ENCODE results near the gene DNPEP.
A peak's percentile ranks its signal among the peaks of the same experiment; 100 is the strongest.
"Not testable (repeated sequence)": the region's sequence is repeated elsewhere in the genome, so short reads cannot be mapped to it uniquely, and the experiment has no call there.

Gene DNPEP

DNA sequence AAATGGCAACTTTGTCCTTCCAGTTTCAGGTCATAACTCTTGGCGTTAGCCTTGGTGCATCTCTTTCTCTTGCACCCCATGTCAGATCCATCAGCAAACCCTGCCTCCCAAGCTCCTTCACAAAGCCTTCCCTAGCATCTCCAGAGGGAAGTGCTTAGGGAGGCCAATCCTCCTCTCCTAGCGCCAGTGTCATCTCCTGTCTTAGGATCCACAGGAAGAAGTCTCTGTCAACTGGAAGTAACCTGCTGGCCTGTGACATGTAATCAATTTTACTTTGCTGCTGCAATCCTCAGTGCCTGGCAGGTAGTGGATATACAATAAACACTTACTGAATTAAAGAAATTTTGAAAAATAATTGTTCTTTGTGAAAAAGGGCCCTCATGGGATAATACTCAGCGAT is 7.9 kb upstream of the DNPEP start:
- Histone ChIP-seq H3K9ac (no peak overlapping the region), H3K27ac (no peak overlapping the region), H3K36me3 (ENCODE audit: control insufficient read depth, insufficient read depth, low read length) (no peaks in the 10 kb centered on the region), H3K27me3 (ENCODE audit: control insufficient read depth, insufficient read depth, low read length) (no peaks in the 10 kb centered on the region), H3K4me3 (ENCODE audit: low read depth, low read length) (no peak overlapping the region), H3K9me3 (ENCODE audit: control insufficient read depth, low read length) (no peaks in the 10 kb centered on the region), H3K4me2 (ENCODE audit: low read length) (no peak overlapping the region), H3K79me2 (no peaks in the 10 kb centered on the region), H3K4me1 (peaks cover 12% of the 10 kb centered on the region), H2AFZ (no peak overlapping the region)
- TF ChIP-seq, protein P1, sequence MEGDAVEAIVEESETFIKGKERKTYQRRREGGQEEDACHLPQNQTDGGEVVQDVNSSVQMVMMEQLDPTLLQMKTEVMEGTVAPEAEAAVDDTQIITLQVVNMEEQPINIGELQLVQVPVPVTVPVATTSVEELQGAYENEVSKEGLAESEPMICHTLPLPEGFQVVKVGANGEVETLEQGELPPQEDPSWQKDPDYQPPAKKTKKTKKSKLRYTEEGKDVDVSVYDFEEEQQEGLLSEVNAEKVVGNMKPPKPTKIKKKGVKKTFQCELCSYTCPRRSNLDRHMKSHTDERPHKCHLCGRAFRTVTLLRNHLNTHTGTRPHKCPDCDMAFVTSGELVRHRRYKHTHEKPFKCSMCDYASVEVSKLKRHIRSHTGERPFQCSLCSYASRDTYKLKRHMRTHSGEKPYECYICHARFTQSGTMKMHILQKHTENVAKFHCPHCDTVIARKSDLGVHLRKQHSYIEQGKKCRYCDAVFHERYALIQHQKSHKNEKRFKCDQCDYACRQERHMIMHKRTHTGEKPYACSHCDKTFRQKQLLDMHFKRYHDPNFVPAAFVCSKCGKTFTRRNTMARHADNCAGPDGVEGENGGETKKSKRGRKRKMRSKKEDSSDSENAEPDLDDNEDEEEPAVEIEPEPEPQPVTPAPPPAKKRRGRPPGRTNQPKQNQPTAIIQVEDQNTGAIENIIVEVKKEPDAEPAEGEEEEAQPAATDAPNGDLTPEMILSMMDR (IDR thresholded peaks at IDR 0.05), result no peak

DNA sequence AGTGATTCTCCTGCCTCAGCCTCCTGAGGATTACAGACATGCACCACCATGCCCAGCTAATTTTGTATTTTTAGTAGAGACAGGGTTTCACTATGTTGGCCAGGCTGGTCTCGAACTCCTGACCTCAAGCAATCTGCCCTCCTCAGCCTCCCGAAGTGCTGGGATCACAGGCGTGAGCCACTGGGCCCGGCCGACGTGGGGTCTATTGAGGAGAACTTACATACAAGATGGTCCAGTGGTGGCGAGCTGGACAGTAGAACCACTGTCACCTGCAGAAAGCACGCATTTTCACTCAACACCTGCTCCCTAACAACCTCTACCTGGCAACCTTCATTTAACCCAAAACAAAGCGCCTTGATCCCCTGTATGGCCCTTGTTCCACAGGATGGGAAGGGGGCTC is 7.3 kb upstream of the DNPEP start:
- H3K9ac ChIP-seq; H3K27me3 ChIP-seq (ENCODE audit: control insufficient read depth, insufficient read depth, low read length); H3K79me2 ChIP-seq; H3K4me2 ChIP-seq (ENCODE audit: low read length); H3K9me3 ChIP-seq (ENCODE audit: control insufficient read depth, low read length); H3K36me3 ChIP-seq (ENCODE audit: control insufficient read depth, insufficient read depth, low read length); H3K27ac ChIP-seq; H3K4me3 ChIP-seq (ENCODE audit: low read depth, low read length); H2AFZ ChIP-seq: not testable (repeated sequence)
- H3K4me1 ChIP-seq, result peaks cover 12% of the 10 kb centered on the region

DNA sequence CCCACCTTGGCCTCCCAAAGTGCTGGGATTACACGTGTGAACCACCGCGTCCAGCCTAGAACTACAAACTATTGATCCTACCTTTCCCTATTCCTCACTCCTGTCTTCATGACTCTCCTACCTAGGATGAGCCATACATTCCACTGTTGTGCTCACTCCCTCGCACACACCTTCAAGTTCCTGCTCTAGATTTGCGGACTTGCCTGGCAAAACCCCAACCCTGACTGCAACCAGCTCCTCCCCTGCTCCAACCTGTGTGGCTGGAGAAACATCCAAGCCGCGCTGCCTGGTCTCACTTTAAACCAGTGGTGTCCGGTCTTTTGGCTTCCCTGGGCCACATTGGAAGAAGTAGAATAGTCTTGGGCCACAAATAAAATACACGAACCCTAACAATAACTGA is 5.0 kb upstream of the DNPEP start:
- Histone ChIP-seq H3K9ac (no peak overlapping the region), H3K4me1 (peaks cover 3% of the 10 kb centered on the region), H3K9me3 (ENCODE audit: control insufficient read depth, low read length) (no peaks in the 10 kb centered on the region), H3K27ac (no peak overlapping the region), H3K4me3 (ENCODE audit: low read depth, low read length) (no peak overlapping the region), H2AFZ (no peak overlapping the region), H3K4me2 (ENCODE audit: low read length) (no peak overlapping the region), H3K79me2 (no peaks in the 10 kb centered on the region), H3K36me3 (ENCODE audit: control insufficient read depth, insufficient read depth, low read length) (no peaks in the 10 kb centered on the region), H3K27me3 (ENCODE audit: control insufficient read depth, insufficient read depth, low read length) (no peaks in the 10 kb centered on the region)
- TF ChIP-seq, protein P1 (IDR thresholded peaks at IDR 0.05), result no peak

DNA sequence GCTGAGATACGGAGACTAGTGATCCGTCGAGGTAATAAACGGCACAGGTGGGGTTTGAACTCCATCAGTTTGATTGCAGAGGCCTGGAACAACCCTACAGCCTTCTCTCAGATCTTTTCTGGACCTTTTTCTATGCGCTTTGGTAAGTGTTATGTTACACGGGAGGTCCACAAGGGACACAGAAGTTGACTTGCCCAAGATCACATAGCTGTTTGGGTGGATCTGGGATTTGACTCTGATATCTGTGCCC is 1.1 kb upstream of the DNPEP start:
- H3K4me2 ChIP-seq (ENCODE audit: low read length), result peak overlapping the region; percentile 72
- peak overlapping the region; percentile 93 for H2AFZ ChIP-seq
- TF ChIP-seq, protein P1 (IDR thresholded peaks at IDR 0.05), result no peak
- H3K27ac ChIP-seq, result peak overlapping the region; percentile 68
- peaks cover 3% of the 10 kb centered on the region for H3K4me1 ChIP-seq
- H3K9me3 ChIP-seq (ENCODE audit: control insufficient read depth, low read length), result no peaks in the 10 kb centered on the region
- H3K4me3 ChIP-seq (ENCODE audit: low read depth, low read length), result peak overlapping the region; percentile 56
- no peaks in the 10 kb centered on the region for H3K27me3 ChIP-seq (ENCODE audit: control insufficient read depth, insufficient read depth, low read length)
- no peak overlapping the region for H3K9ac ChIP-seq
- no peaks in the 10 kb centered on the region for H3K79me2 ChIP-seq
- no peaks in the 10 kb centered on the region for H3K36me3 ChIP-seq (ENCODE audit: control insufficient read depth, insufficient read depth, low read length)

DNA sequence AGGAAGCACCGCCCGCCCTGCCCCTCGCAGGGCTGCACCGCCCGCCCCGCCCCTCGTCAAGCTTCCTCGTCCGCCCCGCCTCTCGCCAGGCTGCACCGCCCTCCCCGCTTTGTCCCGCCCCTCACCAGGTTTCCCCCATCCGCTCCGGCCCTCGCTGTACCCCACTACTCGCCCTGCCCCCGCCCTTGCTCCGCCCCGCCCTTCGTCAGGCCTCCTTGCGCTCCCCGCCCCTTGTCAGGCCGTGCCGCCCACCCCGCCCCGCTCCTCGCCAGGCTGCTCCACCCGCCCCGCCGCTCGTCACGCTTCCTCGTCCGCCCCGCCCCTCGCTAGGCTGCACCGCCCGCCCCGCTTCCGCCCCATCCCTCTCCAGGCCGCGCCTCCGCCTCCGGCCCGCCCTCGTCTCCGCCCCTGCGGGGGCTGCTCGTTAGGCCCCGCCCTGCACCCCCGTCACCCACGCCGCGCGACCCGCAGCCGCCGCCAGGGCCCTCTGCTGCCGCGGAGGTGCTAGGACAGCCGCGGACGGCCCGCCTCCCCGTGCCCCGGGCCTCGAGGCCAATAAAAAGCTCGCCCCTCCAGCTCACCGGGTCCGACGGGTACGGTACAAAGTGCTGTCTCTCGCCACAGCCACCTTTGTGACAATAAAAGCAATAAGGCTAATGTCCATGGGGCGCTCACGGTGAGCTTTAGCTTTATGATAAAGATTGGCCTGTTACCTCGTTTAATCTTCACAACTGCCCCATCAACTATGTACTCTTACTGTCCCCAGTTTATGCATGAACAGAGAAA is 602 bp upstream of the DNPEP start:
- Histone ChIP-seq H3K27me3 (ENCODE audit: control insufficient read depth, insufficient read depth, low read length) (no peaks in the 10 kb centered on the region), H3K4me2 (ENCODE audit: low read length) (peak overlapping the region; percentile 72), H3K79me2 (no peaks in the 10 kb centered on the region), H3K9me3 (ENCODE audit: control insufficient read depth, low read length) (no peaks in the 10 kb centered on the region), H3K9ac (no peak overlapping the region), H3K36me3 (ENCODE audit: control insufficient read depth, insufficient read depth, low read length) (no peaks in the 10 kb centered on the region), H3K4me3 (ENCODE audit: low read depth, low read length) (peak overlapping the region; percentile 56), H3K4me1 (peaks cover 3% of the 10 kb centered on the region), H2AFZ (peak overlapping the region; percentile 93), H3K27ac (peak overlapping the region; percentile 68)
- TF ChIP-seq, protein P1 (IDR thresholded peaks at IDR 0.05), result peak; percentile 80

Data from parathyroid adenoma (tissue), 2 donors.